Body of pancreas (tissue), 4 donors: Measurements from ENCODE around the gene TBC1D16.

Experiments used
- POLR2A ChIP-seq, 3 donors: fragments of 450-650 bp; IDR thresholded peaks; one replicate each; pipeline ENCODE4 v1.6.1; 2016; ENCODE audit warnings: antibody characterized with exemption in 3 of 3, mild to moderate bottlenecking in 2 of 3
- TF ChIP-seq, protein P1 (sequence below), 7 experiments: fragments of 450-650 bp in 4 of 7; fragments of 200-600 bp in 3 of 7; sonication (generic) in 3 of 7; IDR thresholded peaks; one replicate each; pipeline ENCODE4 v1.5.1; 2016 to 2019; ENCODE audit warnings: antibody characterized with exemption in 7 of 7

DNA sequence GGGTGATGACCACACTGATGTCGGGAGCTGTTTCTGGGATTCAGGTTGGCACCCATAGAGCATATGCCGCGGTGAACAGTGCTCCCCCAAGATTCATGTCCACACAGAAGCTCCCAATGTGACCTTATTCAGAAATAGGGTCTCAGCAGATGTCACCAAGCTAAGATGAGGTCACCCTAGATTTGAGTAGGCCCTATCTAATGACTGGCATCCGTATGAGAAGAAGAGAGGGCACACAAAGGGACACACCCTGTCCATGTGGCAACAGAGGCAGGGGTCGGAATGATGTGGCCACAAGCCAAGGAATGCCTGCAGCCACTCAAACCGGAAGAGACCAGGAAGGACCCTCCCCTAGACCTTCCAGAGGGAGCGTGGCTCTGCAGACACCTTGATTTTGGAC, 35.5 kb downstream of the TBC1D16 start:
- TF ChIP-seq, protein P1, sequence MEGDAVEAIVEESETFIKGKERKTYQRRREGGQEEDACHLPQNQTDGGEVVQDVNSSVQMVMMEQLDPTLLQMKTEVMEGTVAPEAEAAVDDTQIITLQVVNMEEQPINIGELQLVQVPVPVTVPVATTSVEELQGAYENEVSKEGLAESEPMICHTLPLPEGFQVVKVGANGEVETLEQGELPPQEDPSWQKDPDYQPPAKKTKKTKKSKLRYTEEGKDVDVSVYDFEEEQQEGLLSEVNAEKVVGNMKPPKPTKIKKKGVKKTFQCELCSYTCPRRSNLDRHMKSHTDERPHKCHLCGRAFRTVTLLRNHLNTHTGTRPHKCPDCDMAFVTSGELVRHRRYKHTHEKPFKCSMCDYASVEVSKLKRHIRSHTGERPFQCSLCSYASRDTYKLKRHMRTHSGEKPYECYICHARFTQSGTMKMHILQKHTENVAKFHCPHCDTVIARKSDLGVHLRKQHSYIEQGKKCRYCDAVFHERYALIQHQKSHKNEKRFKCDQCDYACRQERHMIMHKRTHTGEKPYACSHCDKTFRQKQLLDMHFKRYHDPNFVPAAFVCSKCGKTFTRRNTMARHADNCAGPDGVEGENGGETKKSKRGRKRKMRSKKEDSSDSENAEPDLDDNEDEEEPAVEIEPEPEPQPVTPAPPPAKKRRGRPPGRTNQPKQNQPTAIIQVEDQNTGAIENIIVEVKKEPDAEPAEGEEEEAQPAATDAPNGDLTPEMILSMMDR (IDR thresholded peaks at IDR 0.05): no peak
- no peak for TF ChIP-seq POLR2A (IDR thresholded peaks at IDR 0.05)
